CD4-positive, alpha-beta T cell treated with Interferon gamma for 1 hour (primary cell): ENCODE measurements around the gene ICAM4.
A peak's percentile ranks its signal among the peaks of the same experiment; 100 is the strongest.
"Not testable (repeated sequence)": the region's sequence is repeated elsewhere in the genome, so short reads cannot be mapped to it uniquely, and the experiment has no call there.

Experiments
- DNase-seq: peaks from one replicate; pipeline ENCODE4 v3.0.0-alpha.2; 2020

The ICAM4 gene

DNA sequence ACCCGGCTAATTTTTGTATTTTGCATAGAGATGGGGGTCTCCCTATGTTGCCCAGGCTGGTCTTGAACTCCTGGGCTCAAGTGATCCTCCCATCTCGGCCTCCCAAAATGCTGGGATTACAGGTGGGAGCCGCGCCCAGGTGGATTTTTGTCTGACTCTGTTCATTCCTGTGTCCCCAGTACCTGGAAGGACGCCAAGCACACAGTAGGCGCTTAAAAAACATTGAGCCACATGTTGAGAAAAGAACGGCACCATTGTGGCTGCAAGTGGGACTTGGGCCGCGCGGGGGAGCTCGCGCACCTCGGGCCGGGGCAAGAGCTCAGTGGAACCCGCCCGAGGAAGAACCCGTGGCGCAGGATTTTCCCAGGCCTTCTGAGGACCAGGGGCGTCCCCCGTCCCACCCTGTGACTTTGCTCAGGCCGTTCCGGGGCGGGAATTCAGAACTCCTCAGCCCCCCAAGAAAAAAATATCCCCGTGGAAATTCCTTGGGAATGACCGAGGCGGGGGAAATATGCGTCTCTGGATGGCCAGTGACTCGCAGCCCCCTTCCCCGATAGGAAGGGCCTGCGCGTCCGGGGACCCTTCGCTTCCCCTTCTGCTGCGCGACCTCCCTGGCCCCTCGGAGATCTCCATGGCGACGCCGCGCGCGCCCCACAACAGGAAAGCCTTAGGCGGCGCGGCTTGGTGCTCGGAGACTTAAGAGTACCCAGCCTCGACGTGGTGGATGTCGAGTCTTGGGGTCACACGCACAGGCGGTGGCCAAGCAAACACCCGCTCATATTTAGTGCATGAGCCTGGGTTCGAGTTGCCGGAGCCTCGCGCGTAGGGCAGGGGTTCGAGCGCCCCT, 17.2 kb upstream of the ICAM4 start:
- peak; percentile 87 for DNase-seq

DNA sequence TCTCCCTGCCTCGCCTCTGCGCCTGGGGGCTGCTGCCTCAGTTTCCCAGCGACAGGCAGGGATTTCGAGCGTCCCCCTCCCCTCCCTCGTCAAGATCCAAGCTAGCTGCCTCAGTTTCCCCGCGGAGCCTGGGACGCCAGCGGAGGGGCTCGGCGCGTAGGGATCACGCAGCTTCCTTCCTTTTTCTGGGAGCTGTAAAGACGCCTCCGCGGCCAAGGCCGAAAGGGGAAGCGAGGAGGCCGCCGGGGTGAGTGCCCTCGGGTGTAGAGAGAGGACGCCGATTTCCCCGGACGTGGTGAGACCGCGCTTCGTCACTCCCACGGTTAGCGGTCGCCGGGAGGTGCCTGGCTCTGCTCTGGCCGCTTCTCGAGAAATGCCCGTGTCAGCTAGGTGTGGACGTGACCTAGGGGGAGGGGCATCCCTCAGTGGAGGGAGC, 16.6 kb upstream of the ICAM4 start:
- DNase-seq, result peak; percentile 88

DNA sequence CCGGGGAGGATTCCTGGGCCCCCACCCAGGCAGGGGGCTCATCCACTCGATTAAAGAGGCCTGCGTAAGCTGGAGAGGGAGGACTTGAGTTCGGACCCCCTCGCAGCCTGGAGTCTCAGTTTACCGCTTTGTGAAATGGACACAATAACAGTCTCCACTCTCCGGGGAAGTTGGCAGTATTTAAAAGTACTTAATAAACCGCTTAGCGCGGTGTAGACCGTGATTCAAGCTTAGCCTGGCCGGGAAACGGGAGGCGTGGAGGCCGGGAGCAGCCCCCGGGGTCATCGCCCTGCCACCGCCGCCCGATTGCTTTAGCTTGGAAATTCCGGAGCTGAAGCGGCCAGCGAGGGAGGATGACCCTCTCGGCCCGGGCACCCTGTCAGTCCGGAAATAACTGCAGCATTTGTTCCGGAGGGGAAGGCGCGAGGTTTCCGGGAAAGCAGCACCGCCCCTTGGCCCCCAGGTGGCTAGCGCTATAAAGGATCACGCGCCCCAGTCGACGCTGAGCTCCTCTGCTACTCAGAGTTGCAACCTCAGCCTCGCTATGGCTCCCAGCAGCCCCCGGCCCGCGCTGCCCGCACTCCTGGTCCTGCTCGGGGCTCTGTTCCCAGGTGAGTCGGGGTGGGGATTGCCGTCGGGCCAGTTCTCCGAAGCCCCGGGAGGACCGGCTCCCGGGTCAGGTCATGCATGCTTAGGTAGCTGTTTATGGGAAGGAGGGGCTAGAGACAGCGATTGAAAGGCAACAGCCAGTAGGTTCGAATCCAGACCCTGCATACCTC, 15.9 kb upstream of the ICAM4 start, which contains the start of gene ICAM1:
TSS of gene ICAM1 (plus strand) at position 505 of the 779 bp plus-strand sequence. CDS start at position 545, 40 bp downstream.
- peak; percentile 91 for DNase-seq

DNA sequence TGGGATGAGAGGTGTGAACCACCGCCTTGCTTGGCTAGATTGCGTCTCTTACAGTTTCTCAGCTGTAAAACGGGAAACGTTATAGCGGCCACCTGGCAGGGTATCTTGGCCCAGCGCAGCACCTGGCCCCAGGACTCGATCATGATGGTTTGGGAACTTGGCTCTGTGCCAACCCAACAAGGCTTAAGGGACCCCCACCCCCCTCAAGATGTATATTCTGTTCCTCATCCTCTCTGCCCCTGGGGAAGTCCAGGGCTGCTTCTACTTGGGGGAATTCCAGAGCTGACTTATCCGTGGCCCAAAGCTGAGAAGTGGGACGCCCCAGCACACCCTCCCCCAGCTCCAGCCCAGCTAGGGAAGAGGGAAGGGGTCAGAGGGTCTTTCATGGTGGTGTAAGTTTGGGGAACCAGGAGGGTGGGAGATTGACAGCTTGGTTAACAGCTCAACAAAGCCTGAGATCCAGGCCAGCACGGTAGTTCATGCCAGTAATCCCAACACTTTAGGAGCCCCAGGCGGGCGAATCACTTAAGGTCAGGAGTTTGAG, 15.1 kb upstream of the ICAM4 start:
- peak; percentile 80 for DNase-seq

DNA sequence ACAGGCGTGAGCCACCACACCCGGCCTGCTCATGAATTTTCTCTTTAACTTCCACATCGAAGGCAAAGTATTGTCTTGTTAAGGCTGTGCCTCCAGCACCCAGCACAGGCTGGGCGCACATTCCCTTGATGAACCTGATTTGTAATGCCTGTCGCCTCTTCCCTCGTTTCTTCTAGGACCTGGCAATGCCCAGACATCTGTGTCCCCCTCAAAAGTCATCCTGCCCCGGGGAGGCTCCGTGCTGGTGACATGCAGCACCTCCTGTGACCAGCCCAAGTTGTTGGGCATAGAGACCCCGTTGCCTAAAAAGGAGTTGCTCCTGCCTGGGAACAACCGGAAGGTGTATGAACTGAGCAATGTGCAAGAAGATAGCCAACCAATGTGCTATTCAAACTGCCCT, 12.2 kb upstream of the ICAM4 start:
- no peak for DNase-seq

DNA sequence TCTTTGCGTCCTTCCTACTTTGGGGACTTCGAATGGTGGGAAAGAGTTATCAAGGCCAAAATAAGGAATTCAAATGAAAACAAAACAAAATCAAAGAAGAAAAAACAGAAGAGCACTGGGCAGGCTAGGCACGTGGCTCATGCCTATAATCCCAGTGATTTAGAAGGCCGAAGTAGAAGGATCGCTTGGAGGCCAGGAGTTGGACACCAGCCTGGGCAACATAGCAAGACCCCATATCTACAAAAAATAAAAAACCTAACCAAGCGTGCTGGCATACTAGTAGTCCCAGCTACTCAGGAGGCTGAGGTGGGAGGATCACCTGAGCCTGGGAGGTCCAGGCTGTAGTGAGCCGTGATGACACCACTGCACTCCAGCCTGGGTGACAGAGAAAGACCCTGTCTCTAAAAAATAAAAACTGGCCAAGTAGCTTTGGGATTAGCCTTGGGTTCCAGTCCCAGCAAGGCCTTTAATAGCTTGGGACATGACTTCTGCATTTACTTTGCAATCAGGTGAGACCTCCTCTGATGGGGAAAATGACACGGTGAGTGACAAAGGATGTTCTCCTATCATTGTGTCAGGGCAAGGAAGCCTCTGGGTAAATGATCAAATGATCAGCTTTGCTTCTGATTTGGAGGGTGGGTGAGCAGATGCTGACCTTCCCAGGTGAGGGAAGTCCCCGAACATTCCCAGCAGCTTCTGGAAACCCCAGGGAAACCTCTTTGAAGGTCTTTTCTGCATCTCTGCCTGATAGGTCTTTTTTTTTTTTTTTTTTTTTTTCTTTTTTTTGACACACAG, 8.8 kb upstream of the ICAM4 start:
- no peak for DNase-seq

DNA sequence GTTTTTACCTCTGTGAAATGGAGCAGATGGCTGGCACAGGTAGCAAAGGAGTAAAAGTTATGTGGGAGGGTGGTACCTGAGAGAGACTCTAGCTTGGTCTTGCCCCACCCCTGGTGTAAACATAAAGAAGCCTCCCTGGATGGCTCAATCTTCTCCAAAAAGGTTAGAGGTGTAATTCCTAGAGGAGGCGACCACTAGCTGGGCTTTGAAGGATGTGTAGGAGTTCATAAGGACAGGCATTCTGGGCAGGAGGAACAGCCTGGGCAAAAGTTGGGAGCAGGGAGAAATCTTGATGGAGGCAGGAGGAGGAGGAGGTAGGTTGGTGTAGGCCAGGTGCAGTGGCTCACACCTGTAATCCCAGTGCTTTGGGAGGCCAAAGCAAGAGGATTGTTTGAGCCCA, 7.8 kb upstream of the ICAM4 start:
- no peak for DNase-seq

DNA sequence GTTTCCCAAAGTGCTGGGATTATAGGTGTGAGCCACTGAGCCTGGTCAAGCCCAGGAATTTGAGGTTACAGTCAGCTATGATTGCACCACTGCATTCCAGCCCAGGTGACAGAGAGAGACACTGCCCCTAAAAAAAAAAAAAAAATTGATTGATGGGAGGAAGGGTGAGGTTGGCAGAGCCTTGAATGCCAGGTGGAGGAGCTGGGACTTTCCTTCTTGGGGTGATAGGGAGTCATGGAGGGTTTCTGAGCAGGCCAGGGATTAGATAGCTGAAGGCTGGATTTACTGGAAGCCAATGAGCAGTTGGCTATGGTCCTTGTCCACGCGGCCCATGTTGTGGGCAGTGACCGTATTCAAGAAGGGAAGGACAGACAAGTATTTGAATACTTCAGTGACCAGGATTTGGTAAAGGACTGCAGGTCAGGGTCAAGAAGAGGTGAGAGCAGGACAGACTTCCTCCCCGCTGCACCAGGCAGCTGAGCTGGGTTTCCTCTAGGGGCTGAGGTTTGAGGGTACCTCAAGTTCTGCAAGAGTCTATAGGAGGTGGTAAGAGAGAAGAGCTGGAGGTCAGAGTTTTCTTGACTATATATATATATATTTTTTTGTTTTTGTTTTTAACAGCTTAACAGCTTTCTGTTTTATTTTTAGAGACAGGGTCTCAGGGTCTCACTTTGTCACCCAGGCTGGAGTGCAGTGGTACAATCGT, 6.9 kb upstream of the ICAM4 start:
- no peak for DNase-seq

DNA sequence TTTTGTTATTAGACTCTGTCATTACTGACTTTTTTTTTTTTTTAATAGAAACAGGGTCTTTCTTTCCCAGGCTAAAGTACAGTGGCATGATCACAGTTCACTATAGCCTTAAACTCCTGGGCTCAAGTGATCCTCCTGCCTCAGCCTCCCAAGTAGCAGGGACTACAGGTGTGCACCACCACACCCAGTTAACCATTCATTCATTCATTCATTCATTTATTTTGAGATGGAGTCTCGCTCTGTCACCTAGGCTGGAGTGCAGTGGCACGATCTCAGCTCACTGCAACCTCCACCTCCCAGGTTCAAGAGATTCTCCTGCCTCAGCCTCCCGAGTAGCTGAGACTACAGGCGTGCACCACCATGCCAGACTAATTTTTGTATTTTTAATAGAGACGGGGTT, 4.7 kb upstream of the ICAM4 start:
- DNase-seq, result not testable (repeated sequence)

DNA sequence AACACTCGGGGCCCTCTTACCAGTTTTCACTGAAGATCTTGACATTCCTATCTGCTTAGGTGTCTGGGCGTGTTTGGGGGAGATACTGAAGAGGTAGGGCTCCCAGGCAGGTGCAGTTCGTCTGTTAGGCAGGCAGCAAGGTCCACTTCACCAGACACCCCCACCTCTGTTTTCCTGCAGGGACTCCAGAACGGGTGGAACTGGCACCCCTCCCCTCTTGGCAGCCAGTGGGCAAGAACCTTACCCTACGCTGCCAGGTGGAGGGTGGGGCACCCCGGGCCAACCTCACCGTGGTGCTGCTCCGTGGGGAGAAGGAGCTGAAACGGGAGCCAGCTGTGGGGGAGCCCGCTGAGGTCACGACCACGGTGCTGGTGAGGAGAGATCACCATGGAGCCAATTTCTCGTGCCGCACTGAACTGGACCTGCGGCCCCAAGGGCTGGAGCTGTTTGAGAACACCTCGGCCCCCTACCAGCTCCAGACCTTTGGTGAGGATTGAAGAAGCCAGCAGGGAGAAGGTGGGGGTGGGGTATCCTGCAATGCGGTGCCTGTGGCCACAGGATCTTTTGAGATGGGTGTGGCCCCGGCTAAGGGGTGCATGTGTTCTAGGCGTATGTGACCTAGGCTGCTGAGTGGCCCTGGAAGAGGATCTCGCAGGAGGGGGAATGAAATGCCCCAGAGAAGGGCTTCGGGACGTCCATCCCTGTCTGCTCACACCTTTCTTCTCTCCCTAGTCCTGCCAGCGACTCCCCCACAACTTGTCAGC, 3.3 kb upstream of the ICAM4 start:
- no peak for DNase-seq

DNA sequence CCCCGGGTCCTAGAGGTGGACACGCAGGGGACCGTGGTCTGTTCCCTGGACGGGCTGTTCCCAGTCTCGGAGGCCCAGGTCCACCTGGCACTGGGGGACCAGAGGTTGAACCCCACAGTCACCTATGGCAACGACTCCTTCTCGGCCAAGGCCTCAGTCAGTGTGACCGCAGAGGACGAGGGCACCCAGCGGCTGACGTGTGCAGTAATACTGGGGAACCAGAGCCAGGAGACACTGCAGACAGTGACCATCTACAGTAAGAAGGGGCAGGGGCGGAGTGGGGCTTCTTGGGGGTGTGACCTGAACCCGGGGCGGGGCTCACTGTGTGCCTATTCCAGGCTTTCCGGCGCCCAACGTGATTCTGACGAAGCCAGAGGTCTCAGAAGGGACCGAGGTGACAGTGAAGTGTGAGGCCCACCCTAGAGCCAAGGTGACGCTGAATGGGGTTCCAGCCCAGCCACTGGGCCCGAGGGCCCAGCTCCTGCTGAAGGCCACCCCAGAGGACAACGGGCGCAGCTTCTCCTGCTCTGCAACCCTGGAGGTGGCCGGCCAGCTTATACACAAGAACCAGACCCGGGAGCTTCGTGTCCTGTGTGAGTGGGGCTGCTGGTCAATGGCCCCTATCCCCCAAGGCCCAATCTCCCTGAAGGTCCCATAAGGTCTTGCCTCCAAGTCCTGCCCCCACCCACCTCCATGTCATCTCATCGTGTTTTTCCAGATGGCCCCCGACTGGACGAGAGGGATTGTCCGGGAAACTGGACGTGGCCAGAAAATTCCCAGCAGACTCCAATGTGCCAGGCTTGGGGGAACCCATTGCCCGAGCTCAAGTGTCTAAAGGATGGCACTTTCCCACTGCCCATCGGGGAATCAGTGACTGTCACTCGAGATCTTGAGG, 2.4 kb upstream of the ICAM4 start:
- DNase-seq, result no peak

DNA sequence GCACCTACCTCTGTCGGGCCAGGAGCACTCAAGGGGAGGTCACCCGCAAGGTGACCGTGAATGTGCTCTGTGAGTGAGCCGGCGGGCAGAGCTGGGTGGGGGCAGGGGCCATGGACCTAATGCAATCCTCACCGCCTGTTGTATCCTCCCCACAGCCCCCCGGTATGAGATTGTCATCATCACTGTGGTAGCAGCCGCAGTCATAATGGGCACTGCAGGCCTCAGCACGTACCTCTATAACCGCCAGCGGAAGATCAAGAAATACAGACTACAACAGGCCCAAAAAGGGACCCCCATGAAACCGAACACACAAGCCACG, 1.8 kb upstream of the ICAM4 start:
- no peak for DNase-seq

DNA sequence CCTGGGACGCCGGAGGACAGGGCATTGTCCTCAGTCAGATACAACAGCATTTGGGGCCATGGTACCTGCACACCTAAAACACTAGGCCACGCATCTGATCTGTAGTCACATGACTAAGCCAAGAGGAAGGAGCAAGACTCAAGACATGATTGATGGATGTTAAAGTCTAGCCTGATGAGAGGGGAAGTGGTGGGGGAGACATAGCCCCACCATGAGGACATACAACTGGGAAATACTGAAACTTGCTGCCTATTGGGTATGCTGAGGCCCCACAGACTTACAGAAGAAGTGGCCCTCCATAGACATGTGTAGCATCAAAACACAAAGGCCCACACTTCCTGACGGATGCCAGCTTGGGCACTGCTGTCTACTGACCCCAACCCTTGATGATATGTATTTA, 1.4 kb upstream of the ICAM4 start:
- no peak for DNase-seq

DNA sequence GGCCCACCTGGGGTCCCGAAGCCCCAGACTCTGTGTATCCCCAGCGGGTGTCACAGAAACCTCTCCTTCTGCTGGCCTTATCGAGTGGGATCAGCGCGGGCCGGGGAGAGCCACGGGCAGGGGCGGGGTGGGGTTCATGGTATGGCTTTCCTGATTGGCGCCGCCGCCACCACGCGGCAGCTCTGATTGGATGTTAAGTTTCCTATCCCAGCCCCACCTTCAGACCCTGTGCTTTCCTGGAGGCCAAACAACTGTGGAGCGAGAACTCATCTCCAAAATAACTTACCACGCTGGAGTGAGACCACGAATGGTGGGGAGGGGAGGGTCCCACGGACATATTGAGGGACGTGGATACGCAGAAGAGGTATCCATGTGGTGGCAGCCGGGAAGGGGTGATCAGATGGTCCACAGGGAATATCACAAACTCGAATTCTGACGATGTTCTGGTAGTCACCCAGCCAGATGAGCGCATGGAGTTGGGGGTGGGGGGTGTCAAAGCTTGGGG, 2.0 kb downstream of the ICAM4 start:
- DNase-seq, result no peak

DNA sequence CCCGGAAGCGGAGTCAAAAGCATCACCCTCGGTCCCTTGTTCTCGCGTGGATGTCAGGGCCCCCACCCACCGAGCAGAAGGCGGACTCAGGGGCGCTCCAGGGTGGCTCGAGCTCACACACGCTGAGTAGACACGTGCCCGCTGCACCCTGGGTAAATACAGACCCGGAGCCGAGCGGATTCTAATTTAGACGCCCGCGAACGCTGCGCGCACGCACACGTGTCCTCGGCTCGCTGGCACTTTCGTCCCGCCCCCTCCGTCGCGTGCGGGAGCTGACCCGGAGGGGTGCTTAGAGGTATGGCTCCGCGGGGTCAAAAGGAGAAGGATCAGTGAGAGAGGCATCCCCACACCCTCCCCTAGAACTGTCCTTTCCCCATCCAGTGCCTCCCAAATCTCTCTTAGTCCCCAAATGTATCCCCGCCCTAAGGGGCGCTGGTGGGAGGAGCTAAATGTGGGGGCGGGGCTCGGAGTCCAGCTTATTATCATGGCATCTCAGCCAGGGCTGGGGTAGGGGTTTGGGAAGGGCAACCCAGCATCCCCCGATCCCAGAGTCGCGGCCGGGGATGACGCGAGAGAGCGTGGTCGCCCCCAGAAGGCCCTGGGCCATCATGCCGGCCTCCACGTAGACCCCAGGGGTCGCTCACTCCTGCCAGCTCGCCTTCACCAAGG, 2.5 kb downstream of the ICAM4 start:
- DNase-seq, result peak; percentile 64

DNA sequence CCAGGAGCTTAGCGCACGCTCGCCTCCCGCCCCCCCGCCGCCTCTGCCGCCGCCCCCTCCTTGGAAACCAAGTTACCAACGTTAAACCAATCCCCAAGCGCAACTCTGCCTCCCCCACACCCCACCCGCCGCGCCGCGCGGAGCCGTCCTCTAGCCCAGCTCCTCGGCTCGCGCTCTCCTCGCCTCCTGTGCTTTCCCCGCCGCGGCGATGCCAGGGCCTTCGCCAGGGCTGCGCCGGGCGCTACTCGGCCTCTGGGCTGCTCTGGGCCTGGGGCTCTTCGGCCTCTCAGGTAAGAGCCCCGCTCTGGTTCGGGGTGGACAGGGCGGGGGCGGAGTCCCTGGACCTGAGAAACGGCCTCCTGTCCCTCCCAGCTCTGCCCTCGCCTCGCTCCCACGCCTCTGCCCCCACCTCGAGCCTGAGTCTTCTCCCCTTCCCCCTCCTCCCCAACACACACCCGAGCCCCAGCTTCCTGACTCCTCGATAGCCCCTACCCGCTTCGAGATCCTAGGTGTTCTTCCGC, 3.1 kb downstream of the ICAM4 start, which contains the start of gene ICAM5:
TSS of gene ICAM5 (plus strand) at position 117 of the 521 bp plus-strand sequence. CDS start at position 209, 92 bp downstream.
- DNase-seq, result no peak

DNA sequence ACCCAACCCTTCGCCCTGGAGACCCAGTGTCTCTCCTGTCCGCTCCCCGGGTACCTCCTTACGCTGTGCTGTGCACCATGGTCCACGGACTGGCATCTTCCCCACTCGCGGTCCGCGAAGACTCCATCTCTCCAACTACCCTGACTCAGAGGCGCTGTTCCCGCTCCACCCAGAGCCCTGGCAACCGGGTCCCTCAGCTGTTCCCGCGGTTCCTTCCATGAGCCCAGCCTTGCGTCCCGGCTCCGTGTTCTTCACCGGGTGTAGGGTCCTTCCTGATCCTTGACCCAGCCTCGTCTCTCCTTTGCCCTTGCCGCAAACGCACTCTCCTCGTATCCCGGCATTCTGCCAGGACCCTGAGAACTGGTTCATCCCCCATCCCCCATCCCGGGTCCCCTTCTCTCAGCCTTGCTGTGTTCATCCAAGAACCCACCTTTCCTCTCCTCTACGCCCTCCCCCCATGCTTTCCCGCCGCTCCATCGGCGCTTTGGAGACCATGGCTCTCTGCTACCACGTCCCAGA, 3.7 kb downstream of the ICAM4 start:
- no peak for DNase-seq

DNA sequence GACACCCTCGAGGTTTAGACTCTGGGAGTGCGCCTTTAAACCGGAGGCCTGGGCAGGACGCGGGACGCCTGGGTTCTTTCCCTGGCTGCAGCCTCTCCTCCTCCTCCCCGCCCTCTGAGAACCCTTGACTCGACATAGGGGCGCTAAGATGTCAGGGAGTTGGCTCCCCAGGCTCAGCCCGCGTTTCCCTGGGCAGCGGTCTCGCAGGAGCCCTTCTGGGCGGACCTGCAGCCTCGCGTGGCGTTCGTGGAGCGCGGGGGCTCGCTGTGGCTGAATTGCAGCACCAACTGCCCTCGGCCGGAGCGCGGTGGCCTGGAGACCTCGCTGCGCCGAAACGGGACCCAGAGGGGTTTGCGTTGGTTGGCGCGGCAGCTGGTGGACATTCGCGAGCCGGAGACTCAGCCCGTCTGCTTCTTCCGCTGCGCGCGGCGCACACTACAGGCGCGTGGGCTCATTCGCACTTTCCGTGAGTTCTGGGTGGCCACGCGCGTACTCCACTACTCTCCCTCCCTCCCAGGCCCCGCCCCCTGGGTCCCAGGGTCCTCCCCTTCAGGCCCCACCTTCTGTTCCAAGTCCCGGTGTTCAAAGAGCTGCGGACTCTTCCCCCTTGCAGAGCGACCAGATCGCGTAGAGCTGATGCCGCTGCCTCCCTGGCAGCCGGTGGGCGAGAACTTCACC, 4.3 kb downstream of the ICAM4 start:
- DNase-seq, result peak; percentile 59
